ENCODE data around the gene HEMK1.
A peak's percentile ranks its signal among the peaks of the same experiment; 100 is the strongest.

Gene HEMK1

GRCh38 chr3:50603261-50604109 lies 34.2 kb downstream of the HEMK1 start:
- no peak for DNase-seq

DNA sequence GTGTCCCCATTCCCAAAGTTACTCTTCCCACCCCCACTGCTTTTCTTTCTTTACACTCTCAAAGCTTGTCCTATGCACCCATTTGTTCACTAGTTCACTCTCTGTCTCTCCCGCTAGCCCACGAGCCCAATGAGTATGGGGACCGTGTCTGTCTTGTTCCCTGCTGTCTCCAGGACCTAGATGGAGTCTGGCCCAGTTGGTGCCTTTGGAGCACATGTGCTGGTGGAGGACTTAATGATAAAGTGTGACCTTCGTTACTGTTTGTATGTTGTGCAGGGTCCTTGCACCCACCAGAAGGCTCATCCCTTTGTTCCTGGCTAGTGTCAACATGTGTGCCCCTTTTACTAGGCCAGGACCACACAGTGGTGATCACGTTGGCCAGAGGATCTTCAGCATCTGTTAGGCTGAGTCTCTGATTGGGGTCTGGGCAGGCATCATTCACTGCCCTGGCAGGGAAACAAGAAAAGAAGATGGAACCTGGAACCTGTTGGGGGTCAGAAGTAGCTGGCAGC lies 34.8 kb downstream of the HEMK1 start:
- no peak for DNase-seq

DNA sequence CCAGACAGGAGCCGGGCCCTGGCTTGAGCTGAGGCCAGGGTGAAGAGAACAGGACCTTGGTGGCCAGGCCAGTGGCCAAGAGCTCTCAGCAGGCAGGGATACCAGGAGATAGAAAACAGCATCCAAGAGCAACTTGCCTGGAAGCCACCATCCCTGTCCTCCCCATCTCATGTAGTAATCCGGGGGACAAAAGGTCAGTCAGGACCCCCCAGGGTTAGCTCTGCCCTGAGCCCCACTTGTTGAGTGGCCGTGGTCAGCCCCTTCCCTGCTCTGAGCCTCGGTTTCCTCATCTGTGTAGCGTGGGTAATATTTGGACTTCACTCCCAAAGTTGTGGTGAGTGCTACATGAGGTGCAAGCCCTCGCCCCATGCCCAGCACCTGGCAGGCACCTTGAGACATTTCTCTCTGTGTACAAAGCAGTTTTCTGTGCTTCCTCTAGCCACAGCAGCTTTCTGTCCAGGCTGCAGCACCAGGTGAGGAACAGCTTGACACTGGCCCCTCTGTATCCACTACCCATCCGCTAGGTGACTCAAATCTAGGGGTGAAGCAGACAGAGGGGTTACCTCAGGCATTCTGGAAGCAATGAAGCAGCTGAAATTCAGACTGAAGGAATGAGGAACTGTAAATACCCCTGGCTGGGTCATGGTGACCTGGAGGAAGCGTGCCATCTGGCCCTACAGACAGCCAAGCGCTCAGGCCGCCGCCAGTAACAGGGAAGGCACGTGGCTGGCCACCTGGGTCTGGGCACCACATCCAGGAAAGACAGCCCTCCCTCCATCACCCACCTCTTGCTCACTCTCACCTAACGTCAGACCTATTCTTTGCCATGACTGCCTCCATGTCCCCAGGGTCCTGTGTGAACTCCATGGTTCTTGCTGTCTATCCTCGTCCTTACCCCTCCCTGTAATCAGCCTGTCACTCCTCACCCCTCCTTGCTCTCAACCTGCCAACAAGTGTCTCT lies 35.6 kb downstream of the HEMK1 start:
- DNase-seq, result no peak

DNA sequence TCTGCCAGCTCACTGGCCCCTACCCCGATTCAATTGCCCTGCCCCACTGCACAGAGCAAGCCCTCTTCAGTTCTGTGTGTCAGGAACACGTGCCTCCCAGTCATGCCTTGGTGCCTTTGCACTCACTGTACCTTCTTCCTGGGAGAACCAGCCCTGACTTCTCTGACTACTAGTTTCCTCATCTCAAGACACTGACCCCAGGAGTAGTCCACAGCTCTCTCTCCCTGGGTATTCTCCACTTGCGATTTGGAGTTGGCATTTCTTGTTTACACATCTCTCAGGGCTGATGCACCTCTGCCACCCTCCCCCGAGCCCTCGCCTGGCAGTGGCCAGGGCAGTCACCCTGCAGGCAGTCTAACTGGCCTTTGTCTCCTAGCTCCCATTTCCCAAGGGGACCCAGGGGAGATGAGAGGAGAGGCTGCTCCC lies 36.6 kb downstream of the HEMK1 start:
- DNase-seq, result no peak

DNA sequence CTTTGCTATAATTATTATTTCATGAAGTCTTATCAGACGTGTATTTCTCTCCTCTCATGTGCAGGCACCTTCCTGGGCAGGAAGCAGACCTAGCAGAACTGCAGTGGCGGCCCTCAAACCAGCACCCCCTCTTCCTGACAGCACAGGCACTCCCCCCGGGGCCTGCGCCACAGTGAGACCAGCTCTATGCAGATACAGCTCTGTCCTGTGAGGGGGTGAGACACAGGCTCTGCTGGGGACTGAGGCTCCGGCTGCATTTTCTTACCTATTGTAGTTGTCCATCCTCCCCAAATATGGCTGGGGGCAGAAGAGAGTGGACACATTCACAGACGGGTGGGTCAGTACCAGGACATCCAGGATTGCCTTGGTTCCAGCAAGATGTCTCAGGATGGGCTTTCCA lies 37.3 kb downstream of the HEMK1 start:
- DNase-seq, result no peak

DNA sequence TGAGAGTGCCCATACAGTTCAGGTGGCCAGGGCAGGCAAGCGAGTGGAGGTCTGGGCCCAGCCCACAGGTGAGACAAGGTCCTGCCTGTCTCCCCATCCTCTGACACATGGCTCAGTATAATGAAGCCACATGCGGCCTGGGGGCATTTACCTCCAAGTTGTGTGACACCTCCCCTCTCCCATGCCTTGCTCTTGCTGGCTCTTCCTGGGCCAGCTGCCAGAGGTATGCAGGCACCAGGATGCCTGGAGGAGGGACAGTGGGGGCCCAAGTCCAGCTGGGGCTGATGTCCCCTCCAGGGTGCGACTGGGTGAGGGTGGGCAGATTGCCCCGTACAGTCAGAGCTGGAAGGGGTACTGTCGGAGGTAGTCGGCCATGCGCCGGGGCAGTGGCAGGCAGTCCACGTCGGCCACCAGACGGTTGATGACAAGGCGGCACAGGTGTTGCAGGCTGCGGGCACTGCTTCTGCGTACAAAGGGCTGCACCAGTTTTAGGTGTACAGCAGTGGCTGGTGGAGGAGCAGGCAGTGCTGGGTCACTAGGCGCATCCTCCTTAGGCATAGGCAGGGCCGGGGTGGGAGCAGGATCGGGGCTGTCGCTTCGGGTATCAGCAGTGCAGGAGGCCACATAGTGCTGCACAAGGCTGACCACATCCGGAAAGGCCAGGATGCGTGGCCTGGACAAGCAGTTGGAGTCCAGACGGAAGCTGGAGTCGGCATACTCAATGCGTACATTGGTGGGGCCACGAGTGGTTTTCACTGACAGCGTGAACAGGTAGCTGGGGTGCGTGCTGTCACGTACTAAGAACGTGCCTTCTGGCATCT lies 38.2 kb downstream of the HEMK1 start:
- no peak for DNase-seq

DNA sequence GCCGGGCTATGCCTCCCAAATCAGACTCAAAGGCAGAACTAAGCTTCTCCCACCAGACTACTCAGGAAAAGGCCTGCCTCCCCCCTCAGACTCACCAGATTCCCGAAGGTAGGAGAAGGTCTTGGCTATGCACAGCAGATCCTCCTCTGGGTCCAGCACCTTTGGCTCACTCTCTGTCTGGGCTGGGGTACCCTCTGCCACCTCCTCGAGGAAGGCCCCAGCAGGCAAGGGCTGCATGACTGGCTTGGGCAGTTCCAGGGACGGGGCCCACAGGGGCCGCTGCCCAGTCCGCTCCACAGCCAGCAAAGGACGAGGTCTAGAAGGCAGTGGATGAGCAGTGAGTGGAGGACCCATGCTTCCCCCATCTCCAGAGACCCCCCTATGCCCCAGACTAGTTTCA lies 39.0 kb downstream of the HEMK1 start:
- DNase-seq, result no peak

GRCh38 chr3:50609071-50609762 lies 39.9 kb downstream of the HEMK1 start:
- DNase-seq, result no peak

GRCh38 chr3:50609763-50610085 lies 40.4 kb downstream of the HEMK1 start:
- DNase-seq, result no peak

DNA sequence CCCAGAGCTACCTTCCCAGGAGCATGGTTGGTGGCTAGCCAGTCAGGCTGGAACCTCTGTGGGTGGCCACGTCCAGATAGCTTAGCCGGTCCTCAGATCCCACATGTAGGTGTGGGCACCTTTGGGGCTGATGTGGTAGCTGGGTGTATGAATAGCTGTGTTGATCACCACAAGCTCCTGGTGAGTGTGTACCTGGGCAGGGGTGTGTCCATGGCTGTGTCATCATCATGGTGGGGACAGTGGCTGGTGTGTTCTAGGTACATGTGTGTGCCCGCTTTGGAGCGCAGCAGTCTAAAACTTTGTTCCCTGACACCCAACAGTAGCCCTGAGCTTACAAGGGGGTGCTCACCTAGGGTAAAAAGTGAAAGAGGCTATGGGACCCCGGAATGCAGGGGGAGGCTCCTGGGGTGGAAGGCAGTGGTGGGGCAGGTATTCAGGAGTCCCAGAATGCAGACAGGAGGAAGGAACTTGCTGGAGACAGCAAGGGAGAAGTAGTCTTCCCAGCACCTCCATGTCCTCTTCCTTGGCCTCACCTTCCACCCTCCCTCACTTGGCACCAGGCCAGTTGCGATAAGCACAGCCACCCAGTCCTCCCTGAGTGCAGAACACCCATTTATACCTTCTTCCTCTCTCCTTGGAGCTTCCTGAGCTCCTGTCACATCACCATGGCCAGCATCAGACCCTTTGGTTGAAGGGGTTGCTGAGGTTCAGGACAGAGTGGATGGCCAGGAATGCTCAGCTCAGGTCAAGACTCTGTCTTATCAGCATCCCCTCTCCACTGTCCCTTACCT lies 41.1 kb downstream of the HEMK1 start:
- DNase-seq, result no peak

DNA sequence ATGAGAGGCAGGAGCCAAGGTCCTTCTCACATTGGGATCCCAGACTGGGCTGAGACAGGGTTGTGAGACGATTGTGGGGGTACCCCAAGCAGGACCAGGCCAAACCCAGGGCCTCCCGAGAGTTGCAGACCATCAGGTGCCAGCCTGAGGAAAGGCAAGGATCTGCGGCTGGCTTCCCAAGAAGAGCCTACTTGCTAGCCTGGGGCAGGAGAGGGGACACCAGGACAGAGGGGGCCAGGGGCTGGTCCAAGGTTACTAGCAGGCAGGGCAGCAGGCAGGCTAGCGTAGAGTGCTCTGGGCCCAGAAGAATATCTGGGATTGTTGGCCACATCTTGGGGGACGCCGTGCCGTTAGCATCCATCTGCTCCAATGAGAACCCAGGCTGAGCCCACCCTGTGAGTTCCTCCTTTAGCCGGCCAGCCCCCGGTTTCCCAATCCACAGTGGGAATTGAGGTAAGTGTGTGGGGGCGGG lies 41.7 kb downstream of the HEMK1 start:
- no peak for DNase-seq

GRCh38 chr3:50611464-50612233 lies 42.3 kb downstream of the HEMK1 start, which contains the start of gene CISH:
TSS of gene CISH (minus strand) at chr3:50611774. CDS start at chr3:50611650, 124 bp downstream.
- peak; percentile 66 for DNase-seq

DNA sequence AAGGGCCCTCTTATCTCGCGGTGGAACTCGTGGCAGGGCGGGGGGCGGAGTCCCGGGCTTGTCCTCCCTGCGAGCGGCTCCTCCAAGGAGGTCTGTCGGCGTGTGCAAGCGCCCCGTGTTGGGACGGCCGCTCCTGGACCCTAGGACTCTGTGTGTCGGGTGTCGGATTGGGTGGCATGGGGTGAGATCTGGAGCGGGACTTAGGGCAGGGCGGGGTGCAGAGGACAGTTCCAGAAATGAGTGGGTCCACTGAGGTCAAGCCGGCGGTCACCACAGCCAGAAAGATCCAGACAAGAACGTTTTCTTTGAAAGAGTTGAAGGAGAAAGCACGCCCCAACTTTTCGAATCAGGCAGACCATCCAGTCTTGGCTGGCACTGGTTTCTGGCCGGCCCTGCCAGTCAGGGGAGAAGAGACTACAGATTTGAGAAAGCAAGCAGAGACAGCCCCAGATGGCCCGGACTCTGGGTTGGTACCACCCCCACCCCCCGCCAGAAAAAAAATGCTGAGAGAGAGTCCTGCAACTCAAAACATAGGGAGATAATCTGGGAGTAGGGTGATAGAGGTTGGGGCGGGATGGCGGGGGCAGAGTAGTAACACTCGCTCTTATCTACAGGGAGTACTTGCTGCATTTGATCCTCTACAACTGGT lies 43.0 kb downstream of the HEMK1 start:
- DNase-seq, result no peak

DNA sequence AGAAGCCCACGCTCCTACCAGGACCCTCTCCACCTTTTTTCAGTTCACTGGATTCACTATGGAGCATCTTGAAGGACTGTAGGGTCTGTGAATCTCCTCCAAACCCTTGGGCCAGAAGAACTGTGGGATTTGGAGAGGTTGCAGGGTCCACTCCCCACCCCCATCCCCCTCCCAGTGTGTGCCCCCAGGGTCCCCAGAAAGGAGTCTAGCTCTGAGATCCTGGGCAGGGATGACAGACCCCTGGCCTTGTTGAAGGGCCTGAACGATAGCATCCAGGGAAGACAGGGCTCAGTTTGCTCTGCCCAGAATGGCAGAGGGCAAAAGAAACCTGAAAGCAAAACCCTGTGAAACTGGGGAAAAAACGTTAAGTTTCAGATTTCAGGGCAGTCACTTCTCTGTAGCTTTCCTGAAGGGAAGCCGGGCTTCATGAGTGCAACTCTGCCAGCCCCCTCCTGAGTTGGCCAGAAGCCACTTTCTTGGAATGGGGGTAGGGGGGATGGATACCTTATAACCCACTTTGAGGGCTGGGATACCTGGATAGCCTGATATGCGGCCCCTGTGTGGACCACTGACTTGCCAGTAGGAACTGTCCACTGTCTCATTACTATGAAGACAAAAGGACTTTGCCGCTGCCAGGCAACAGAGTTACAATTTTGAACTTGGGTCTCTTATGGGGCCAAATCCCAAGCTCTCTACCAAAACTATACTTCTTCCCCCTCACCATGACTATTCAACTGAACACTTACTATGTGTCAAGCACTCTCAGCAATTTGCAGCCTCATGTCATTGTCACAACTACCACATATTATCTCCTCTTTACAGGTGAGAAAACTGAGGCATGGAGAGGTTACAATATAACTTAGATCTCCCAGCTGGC lies 43.9 kb downstream of the HEMK1 start:
- DNase-seq, result no peak

- no peak for DNase-seq
Measured at GRCh38 chr3:50615190-50615589, 45.9 kb downstream of the HEMK1 start.

- DNase-seq, result peak; percentile 64
Measured at GRCh38 chr3:50616003-50616769, 46.9 kb downstream of the HEMK1 start.

- peak; percentile 91 for DNase-seq
Measured at GRCh38 chr3:50616770-50617095, 47.4 kb downstream of the HEMK1 start.

All from amniotic stem cell (primary cell).